ENCODE results near the gene ENDOD1.

DNA sequence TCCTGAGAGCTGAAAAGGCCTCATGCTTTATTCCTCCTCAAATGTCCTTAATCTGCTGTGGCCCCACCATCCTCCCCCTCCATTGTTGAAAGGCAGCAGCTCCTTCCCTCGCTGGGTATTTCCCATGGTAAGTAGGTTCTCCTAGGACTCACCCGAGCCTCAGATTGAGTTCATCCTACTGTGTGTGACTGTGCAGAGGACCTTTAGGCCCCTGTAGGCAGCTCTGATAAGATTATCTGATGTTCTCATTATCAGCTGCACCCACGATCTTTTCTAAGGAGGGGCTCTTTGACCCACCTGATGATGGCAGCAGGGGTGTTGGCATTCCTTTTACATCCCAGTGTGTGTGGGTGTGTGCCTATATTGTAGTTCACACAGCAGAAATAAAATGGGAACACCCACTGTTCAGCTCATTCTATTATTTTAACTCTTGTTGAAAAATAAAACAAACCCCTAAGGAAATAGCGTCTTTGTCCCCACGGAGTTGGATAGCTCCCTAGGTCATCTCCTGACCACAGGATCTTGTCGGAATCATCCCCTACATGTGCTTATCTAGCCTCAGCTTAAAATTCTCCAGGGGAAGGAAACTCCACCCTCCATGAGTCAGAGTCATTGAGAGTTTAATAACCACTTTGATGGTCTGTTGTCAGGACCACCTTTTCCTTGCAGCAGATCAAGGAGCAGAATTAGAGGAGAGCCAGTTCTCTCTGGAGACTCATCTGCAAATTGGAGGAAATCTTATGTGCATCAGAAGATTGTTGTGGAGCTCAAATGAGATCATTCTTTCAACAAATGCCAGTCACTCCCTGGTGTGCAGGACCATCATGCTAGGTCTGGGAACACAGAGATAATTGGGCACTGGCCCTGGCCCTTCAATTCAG is 19.3 kb downstream of the ENDOD1 start:
- TF ChIP-seq, protein P1, sequence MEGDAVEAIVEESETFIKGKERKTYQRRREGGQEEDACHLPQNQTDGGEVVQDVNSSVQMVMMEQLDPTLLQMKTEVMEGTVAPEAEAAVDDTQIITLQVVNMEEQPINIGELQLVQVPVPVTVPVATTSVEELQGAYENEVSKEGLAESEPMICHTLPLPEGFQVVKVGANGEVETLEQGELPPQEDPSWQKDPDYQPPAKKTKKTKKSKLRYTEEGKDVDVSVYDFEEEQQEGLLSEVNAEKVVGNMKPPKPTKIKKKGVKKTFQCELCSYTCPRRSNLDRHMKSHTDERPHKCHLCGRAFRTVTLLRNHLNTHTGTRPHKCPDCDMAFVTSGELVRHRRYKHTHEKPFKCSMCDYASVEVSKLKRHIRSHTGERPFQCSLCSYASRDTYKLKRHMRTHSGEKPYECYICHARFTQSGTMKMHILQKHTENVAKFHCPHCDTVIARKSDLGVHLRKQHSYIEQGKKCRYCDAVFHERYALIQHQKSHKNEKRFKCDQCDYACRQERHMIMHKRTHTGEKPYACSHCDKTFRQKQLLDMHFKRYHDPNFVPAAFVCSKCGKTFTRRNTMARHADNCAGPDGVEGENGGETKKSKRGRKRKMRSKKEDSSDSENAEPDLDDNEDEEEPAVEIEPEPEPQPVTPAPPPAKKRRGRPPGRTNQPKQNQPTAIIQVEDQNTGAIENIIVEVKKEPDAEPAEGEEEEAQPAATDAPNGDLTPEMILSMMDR (IDR thresholded peaks at IDR 0.05) = no peak
- TF ChIP-seq POLR2A (IDR thresholded peaks at IDR 0.05) = no peak

Data from esophagus squamous epithelium (tissue), 4 donors.